ENCODE measurements around the gene TAS2R1. TPM values are rescaled to one million over a fixed set of nuclear protein-coding genes. Genes with fewer than 3 reads are reported as not detected.

TAS2R1 gene
- total RNA-seq, 3 donors from 2014 or later, result not detected

DNA sequence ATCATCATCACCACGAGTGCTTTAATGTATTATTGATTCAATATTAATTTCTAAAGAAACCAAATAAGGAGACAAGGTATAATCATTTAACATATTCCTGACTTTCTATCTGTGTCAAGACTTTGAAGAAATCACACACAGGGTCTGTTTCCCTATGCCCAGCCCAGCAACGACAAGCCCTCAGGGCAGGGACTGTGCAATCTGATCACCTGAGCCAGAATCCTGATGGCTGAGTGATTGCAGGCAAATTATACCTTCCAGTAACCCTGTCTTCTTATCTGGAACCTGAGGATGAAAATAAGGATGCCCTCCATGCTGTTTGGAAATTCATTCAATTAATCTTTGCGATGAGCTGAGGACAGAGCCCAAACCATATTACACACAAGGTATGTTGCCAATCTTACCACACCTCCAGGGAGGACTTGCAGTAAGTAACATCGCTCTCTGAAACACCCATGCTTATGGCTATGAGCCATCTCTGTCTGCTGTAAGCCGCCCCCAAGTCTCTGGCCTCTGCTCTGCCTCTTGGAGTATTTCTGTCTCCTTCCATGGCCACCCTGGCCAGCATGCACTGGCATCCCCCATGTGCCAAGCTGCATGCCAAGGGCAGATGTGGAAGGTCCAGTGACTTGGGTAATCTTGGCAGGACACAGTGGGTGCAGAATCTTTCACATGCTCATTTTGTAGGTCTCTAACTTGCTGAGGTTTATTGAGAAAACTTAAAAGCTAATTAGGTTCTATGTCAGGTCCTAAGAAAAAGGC, 10.6 kb downstream of the TAS2R1 start:
- H3K36me3 ChIP-seq, result no peaks in the 10 kb centered on the region
- intact Hi-C loops (cut with DNase I; ENCODE audit: low total_unique reads), result loop anchor here (10.0 kb wide), 2 partner anchors 275 to 1335 kb away; no protein-coding TSS in a partner anchor
- no peaks in the 10 kb centered on the region for H3K4me1 ChIP-seq
- no peak overlapping the region for H3K4me3 ChIP-seq
- no peaks in the 10 kb centered on the region for H3K27me3 ChIP-seq
- H3K27ac ChIP-seq, result no peak overlapping the region
- H3K9me3 ChIP-seq, result no peaks in the 10 kb centered on the region
- DNase-seq (ENCODE audit: low spot score in 2 of 2), result no peak
- no peak for TF ChIP-seq POLR2AphosphoS5 (IDR thresholded peaks at IDR 0.05)
- no peak for TF ChIP-seq POLR2A (IDR thresholded peaks at IDR 0.05)
- TF ChIP-seq, protein P1, sequence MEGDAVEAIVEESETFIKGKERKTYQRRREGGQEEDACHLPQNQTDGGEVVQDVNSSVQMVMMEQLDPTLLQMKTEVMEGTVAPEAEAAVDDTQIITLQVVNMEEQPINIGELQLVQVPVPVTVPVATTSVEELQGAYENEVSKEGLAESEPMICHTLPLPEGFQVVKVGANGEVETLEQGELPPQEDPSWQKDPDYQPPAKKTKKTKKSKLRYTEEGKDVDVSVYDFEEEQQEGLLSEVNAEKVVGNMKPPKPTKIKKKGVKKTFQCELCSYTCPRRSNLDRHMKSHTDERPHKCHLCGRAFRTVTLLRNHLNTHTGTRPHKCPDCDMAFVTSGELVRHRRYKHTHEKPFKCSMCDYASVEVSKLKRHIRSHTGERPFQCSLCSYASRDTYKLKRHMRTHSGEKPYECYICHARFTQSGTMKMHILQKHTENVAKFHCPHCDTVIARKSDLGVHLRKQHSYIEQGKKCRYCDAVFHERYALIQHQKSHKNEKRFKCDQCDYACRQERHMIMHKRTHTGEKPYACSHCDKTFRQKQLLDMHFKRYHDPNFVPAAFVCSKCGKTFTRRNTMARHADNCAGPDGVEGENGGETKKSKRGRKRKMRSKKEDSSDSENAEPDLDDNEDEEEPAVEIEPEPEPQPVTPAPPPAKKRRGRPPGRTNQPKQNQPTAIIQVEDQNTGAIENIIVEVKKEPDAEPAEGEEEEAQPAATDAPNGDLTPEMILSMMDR (IDR thresholded peaks at IDR 0.05), result no peak

DNA sequence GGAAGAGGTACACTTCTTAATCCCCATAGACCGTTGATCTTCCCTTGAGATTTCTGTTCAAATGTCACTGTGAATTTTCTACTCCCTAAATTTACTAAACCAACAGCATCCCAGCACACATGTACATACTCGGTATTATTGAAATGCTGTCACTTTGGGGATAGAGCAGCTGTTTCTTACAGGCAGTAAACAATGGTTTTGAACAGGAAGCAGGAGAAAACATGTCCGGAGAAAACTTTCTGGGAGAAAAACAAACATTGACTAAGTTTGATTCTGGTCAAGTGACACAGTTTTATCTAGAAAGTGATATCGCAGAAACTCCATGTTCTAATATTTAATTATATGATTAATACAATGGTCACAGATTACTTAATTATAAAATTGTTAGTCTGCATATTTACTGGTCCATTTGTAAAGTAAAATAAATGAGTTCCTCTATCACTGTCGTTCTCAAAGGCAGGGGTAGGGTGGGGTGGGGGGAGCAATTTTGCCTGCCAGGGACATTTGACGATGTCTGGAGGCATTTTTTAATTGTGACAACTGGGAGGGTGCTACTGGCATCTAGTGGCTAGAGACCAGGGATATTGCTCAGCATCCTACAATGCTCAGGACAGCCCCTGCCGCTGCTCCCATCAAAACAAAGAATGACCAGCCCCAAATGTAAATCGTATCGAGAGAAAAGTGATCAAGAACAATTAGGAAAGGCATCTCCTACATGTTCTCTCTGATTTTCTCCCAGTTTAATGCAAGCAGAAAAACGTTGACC, 12.2 kb downstream of the TAS2R1 start:
- Histone ChIP-seq H3K27me3 (no peaks in the 10 kb centered on the region), H3K27ac (no peak overlapping the region), H3K9me3 (no peaks in the 10 kb centered on the region), H3K4me3 (no peak overlapping the region), H3K4me1 (no peaks in the 10 kb centered on the region), H3K36me3 (no peaks in the 10 kb centered on the region)
- intact Hi-C loops (cut with DNase I; ENCODE audit: low total_unique reads), result loop anchor here (10.0 kb wide), 1 partner anchor 1333 kb away; no protein-coding TSS in a partner anchor
- no peak for DNase-seq (ENCODE audit: low spot score in 2 of 2)
- TF ChIP-seq POLR2AphosphoS5 (IDR thresholded peaks at IDR 0.05) (no peak), POLR2A (IDR thresholded peaks at IDR 0.05) (no peak)
- TF ChIP-seq, protein P1 (IDR thresholded peaks at IDR 0.05), result no peak

DNA sequence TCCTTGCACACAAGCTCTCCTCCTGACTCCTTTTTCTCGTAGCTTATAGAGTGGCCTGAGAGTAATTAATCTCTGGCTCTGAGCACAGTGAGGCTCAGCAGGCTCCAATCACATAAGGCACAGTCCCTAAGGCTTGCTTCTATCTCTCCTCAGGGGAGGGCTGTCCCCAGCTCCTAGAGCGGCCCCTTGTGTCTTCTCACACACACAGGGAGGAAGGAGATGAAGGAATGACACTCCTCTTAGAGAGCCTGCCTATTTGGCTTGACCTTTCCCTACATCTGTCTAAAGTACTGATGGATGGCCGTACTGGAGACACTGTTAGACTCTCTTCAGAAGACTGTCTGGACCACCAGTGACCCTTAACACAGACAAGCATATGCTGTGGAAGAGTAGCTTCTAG, 12.9 kb downstream of the TAS2R1 start:
- intact Hi-C loops (cut with DNase I; ENCODE audit: low total_unique reads), result loop anchor here (10.0 kb wide), 1 partner anchor 1332 kb away; no protein-coding TSS in a partner anchor
- no peak for DNase-seq (ENCODE audit: low spot score in 2 of 2)

DNA sequence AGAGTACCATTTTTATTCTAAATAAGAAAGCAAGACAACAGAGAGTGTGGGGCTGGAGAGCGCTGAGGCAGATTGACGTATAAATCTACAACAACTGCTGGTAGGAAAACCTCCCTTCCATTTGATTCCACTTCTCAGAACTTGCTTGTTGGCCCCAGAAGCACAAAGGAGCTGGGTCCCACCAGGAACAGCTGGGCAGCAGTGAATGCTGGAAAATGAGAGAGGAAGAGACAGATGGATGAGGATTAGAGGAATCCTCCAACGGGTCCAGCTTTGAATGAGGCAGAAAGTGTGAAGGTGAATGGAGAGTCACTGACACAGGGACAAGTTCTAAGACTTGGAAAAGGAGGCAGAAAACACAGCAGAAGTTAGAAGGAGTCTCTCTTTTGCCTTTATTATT, 14.8 kb downstream of the TAS2R1 start:
- TF ChIP-seq POLR2AphosphoS5 (IDR thresholded peaks at IDR 0.05) (no peak), POLR2A (IDR thresholded peaks at IDR 0.05) (no peak)
- TF ChIP-seq, protein P1 (IDR thresholded peaks at IDR 0.05), result no peak
- Histone ChIP-seq H3K9me3 (peaks cover 10 to 15% of the 10 kb centered on the region in 2 donors), H3K27me3 (no peaks in the 10 kb centered on the region), H3K4me1 (no peaks in the 10 kb centered on the region), H3K36me3 (no peaks in the 10 kb centered on the region), H3K27ac (no peak overlapping the region), H3K4me3 (no peak overlapping the region)
- intact Hi-C loops (cut with DNase I; ENCODE audit: low total_unique reads), result loop anchor here (10.0 kb wide), 1 partner anchor 1331 kb away; no protein-coding TSS in a partner anchor
- no peak for DNase-seq (ENCODE audit: low spot score in 2 of 2)

More for the DNA sequence above, 12.9 kb downstream of the TAS2R1 start:
- Histone ChIP-seq H3K27me3 (no peaks in the 10 kb centered on the region), H3K36me3 (no peaks in the 10 kb centered on the region), H3K4me3 (no peak overlapping the region), H3K4me1 (no peaks in the 10 kb centered on the region), H3K9me3 (peaks cover 0 to under 1% of the 10 kb centered on the region in 2 donors), H3K27ac (no peak overlapping the region)
- TF ChIP-seq POLR2A (IDR thresholded peaks at IDR 0.05) (no peak), POLR2AphosphoS5 (IDR thresholded peaks at IDR 0.05) (no peak)
- TF ChIP-seq, protein P1 (IDR thresholded peaks at IDR 0.05), result no peak

Measured in breast epithelium (tissue), 4 donors.